Mesenchymal stem cell (in vitro differentiated cells and primary cell): ENCODE results near the gene BLTP1.
"Not testable (repeated sequence)": the region's sequence is repeated elsewhere in the genome, so short reads cannot be mapped to it uniquely, and the experiment has no call there.

ENCODE experiments used
- DNase-seq: peaks from one replicate; pipeline ENCODE4 v3.0.0-alpha.2; 2013
- H2AFZ ChIP-seq: one replicate; pipeline ENCODE4 v1.6.1; 2013; ENCODE audit warnings: low read depth, mild to moderate bottlenecking, control low read depth, inconsistent platforms, low read length, moderate library complexity
- H2AK5ac ChIP-seq: 2 replicates; pipeline ENCODE4 v1.6.1; 2013; ENCODE audit warnings: low read length, moderate library complexity, mild to moderate bottlenecking, inconsistent platforms; ENCODE audit not compliant: severe bottlenecking
- H2BK120ac ChIP-seq: one replicate; pipeline ENCODE4 v1.6.1; 2013; ENCODE audit warnings: low read depth, mild to moderate bottlenecking, inconsistent platforms, low read length, moderate library complexity
- H2BK12ac ChIP-seq, 2 experiments: one replicate each; pipeline ENCODE4 v1.6.1; 2013; ENCODE audit warnings: inconsistent platforms in 2 of 2, low read length in 2 of 2, mild to moderate bottlenecking in 2 of 2, moderate library complexity in 2 of 2, control low read depth in 1 of 2
- H2BK15ac ChIP-seq: one replicate; pipeline ENCODE4 v1.6.1; 2013; ENCODE audit warnings: mild to moderate bottlenecking, low read depth, inconsistent platforms; ENCODE audit not compliant: poor library complexity, severe bottlenecking
- H2BK5ac ChIP-seq: 2 replicates; pipeline ENCODE4 v1.6.1; 2013; ENCODE audit warnings: low read depth, mild to moderate bottlenecking, low read length, control low read depth, inconsistent platforms; ENCODE audit not compliant: poor library complexity, severe bottlenecking
- H3K14ac ChIP-seq, 2 experiments: one replicate each; pipeline ENCODE4 v1.6.1; 2013; ENCODE audit warnings: inconsistent platforms in 2 of 2, low read length in 2 of 2, control low read depth in 1 of 2, mild to moderate bottlenecking in 1 of 2, moderate library complexity in 1 of 2
- H3K18ac ChIP-seq, 2 experiments: one replicate each; pipeline ENCODE4 v1.6.1; 2013; ENCODE audit warnings: inconsistent platforms in 2 of 2, low read length in 2 of 2, control low read depth in 1 of 2, low read depth in 1 of 2, mild to moderate bottlenecking in 1 of 2
- H3K23ac ChIP-seq, 2 experiments: one replicate each; pipeline ENCODE4 v1.6.1; 2013; ENCODE audit warnings: inconsistent platforms in 2 of 2, low read length in 2 of 2, mild to moderate bottlenecking in 2 of 2, moderate library complexity in 2 of 2, control low read depth in 1 of 2
- H3K27ac ChIP-seq: 2 replicates; pipeline ENCODE4 v1.5.1; 2013; ENCODE audit warnings: mild to moderate bottlenecking, moderate library complexity, low read length, control low read depth, inconsistent platforms; ENCODE audit not compliant: poor library complexity, severe bottlenecking
- H3K27me3 ChIP-seq, 2 experiments: 2 replicates each; pipeline versions ENCODE4 v1.6.1 to v1.7.0; 2013; ENCODE audit warnings: low read length in 2 of 2, mild to moderate bottlenecking in 2 of 2, moderate library complexity in 2 of 2, control low read depth in 1 of 2, inconsistent platforms in 1 of 2; ENCODE audit not compliant: control insufficient read depth in 1 of 2, insufficient read depth in 1 of 2
- H3K36me3 ChIP-seq, 2 experiments: 2 replicates each; pipeline versions ENCODE4 v1.6.1 to v1.7.0; 2013; ENCODE audit warnings: low read length in 2 of 2, control low read depth in 1 of 2, inconsistent platforms in 1 of 2, low read depth in 1 of 2, mild to moderate bottlenecking in 1 of 2; ENCODE audit not compliant: insufficient read depth in 2 of 2, control insufficient read depth in 1 of 2
- H3K4ac ChIP-seq, 2 experiments: one replicate each; pipeline ENCODE4 v1.6.1; 2013; ENCODE audit warnings: inconsistent platforms in 2 of 2, low read length in 2 of 2, mild to moderate bottlenecking in 2 of 2, moderate library complexity in 2 of 2, control low read depth in 1 of 2, low read depth in 1 of 2
- H3K4me1 ChIP-seq: 2 replicates; pipeline ENCODE4 v1.6.1; 2013; ENCODE audit warnings: low read depth, low read length, control low read depth; ENCODE audit not compliant: control insufficient read depth, insufficient read depth
- H3K4me2 ChIP-seq: 2 replicates; pipeline ENCODE4 v1.6.1; 2013; ENCODE audit warnings: low read length, mild to moderate bottlenecking, inconsistent platforms; ENCODE audit not compliant: poor library complexity, severe bottlenecking
- H3K4me3 ChIP-seq, 2 experiments: 2 replicates each; pipeline versions ENCODE4 v1.5.1 to v1.7.0; 2013; ENCODE audit warnings: low read length in 2 of 2, mild to moderate bottlenecking in 2 of 2, control low read depth in 1 of 2, low read depth in 1 of 2; ENCODE audit not compliant: insufficient read depth in 1 of 2
- H3K79me1 ChIP-seq: replicated peaks from 2 replicates; pipeline ENCODE4 v1.6.1; 2013; ENCODE audit warnings: mild to moderate bottlenecking, control low read depth, low read length, inconsistent platforms; ENCODE audit not compliant: poor library complexity, severe bottlenecking
- H3K9ac ChIP-seq: 2 replicates; pipeline ENCODE4 v1.7.0; 2013; ENCODE audit warnings: mild to moderate bottlenecking, low read length, moderate library complexity
- H3K9me3 ChIP-seq: 2 replicates; pipeline ENCODE4 v1.7.0; 2013; ENCODE audit warnings: mild to moderate bottlenecking, low read length; ENCODE audit not compliant: control insufficient read depth
- H4K8ac ChIP-seq: one replicate; pipeline ENCODE4 v1.6.1; 2013; ENCODE audit warnings: inconsistent platforms, mild to moderate bottlenecking, low read length, moderate library complexity
- H4K91ac ChIP-seq: one replicate; pipeline ENCODE4 v1.6.1; 2013; ENCODE audit warnings: mild to moderate bottlenecking, low read length, inconsistent platforms
- WGBS: methylation state at CpG from one replicate; pipeline ENCODE4 v1.1.7; 2013; ENCODE audit warnings: mixed read lengths; 5-methylcytosine and 5-hydroxymethylcytosine counted together

The BLTP1 gene

DNA sequence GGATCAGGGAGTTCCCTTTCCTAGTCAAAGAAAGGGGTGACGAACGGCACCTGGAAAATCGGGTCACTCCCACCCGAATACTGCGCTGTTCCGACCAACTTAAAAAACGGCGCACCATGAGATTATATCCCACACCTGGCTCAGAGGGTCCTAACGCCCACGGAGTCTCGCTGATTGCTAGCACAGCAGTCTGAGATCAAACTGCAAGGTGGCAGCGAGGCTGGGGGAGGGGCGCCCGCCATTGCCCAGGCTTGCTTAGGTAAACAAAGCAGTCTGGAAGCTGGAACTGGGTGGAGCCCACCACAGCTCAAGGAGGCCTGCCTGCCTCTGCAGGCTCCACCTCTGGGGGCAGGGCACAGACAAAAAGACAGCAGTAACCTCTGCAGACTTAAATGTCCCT lies 41.8 kb upstream of the BLTP1 start:
- not testable (repeated sequence) for H2AK5ac ChIP-seq, H3K4ac ChIP-seq, H3K27ac ChIP-seq, H2BK5ac ChIP-seq, H4K8ac ChIP-seq, H2AFZ ChIP-seq, H3K79me1 ChIP-seq, H2BK12ac ChIP-seq, H3K14ac ChIP-seq, H3K4me3 ChIP-seq, H3K23ac ChIP-seq, H3K9ac ChIP-seq, H3K9me3 ChIP-seq, H4K91ac ChIP-seq, H3K27me3 ChIP-seq, H2BK120ac ChIP-seq, H3K18ac ChIP-seq, H2BK15ac ChIP-seq, H3K4me1 ChIP-seq, DNase-seq, H3K36me3 ChIP-seq, H3K4me2 ChIP-seq
- WGBS: 90% methylated on average over 14 of the region's 14 CpGs

GRCh38 chr4:122117743-122118142 lies 34.4 kb upstream of the BLTP1 start:
- Histone ChIP-seq H3K4me1 (no peaks in the 10 kb centered on the region), H3K79me1 (no peaks in the 10 kb centered on the region), H2BK15ac (no peak overlapping the region), H3K14ac (no peak overlapping the region), H4K8ac (no peak overlapping the region), H2BK5ac (no peak overlapping the region), H2BK120ac (no peak overlapping the region), H3K4me3 (no peak overlapping the region), H3K23ac (no peak overlapping the region), H3K9me3 (peaks cover 24% of the 10 kb centered on the region), H3K27me3 (no peaks in the 10 kb centered on the region), H3K4me2 (no peak overlapping the region), H3K36me3 (no peaks in the 10 kb centered on the region), H3K4ac (no peak overlapping the region), H2BK12ac (no peak overlapping the region), H4K91ac (no peak overlapping the region), H3K18ac (no peak overlapping the region), H3K27ac (no peak overlapping the region), H2AK5ac (no peak overlapping the region), H2AFZ (no peak overlapping the region), H3K9ac (no peak overlapping the region)
- DNase-seq: peak; percentile 44
- 89% methylated on average over 1 of the region's 1 CpG for WGBS

GRCh38 chr4:122118243-122118642 lies 33.9 kb upstream of the BLTP1 start:
- no peak overlapping the region for H2BK5ac ChIP-seq
- no peak for DNase-seq
- H3K23ac ChIP-seq: no peak overlapping the region
- H3K36me3 ChIP-seq: no peaks in the 10 kb centered on the region
- H3K14ac ChIP-seq: no peak overlapping the region
- H3K27ac ChIP-seq: no peak overlapping the region
- 48% methylated on average over 1 of the region's 1 CpG for WGBS
- H2AFZ ChIP-seq: no peak overlapping the region
- no peak overlapping the region for H4K8ac ChIP-seq
- H4K91ac ChIP-seq: no peak overlapping the region
- no peaks in the 10 kb centered on the region for H3K79me1 ChIP-seq
- H3K9me3 ChIP-seq: peaks cover 24% of the 10 kb centered on the region
- no peak overlapping the region for H2AK5ac ChIP-seq
- H3K4ac ChIP-seq: no peak overlapping the region
- H3K4me3 ChIP-seq: no peak overlapping the region
- no peaks in the 10 kb centered on the region for H3K27me3 ChIP-seq
- no peak overlapping the region for H2BK15ac ChIP-seq
- H2BK120ac ChIP-seq: no peak overlapping the region
- H3K4me2 ChIP-seq: no peak overlapping the region
- no peaks in the 10 kb centered on the region for H3K4me1 ChIP-seq
- no peak overlapping the region for H3K18ac ChIP-seq
- H2BK12ac ChIP-seq: no peak overlapping the region
- H3K9ac ChIP-seq: no peak overlapping the region

GRCh38 chr4:122119739-122120138 lies 32.4 kb upstream of the BLTP1 start:
- H3K23ac ChIP-seq: no peak overlapping the region
- H2BK15ac ChIP-seq: no peak overlapping the region
- DNase-seq: no peak
- no peak overlapping the region for H3K4me3 ChIP-seq
- no peak overlapping the region for H3K27ac ChIP-seq
- no peak overlapping the region for H2AK5ac ChIP-seq
- no peak overlapping the region for H2BK12ac ChIP-seq
- H4K91ac ChIP-seq: no peak overlapping the region
- no peak overlapping the region for H4K8ac ChIP-seq
- no peaks in the 10 kb centered on the region for H3K27me3 ChIP-seq
- H3K14ac ChIP-seq: no peak overlapping the region
- H3K9ac ChIP-seq: no peak overlapping the region
- H2AFZ ChIP-seq: no peak overlapping the region
- 97% methylated on average over 1 of the region's 1 CpG for WGBS
- no peaks in the 10 kb centered on the region for H3K4me1 ChIP-seq
- H3K36me3 ChIP-seq: no peaks in the 10 kb centered on the region
- no peaks in the 10 kb centered on the region for H3K79me1 ChIP-seq
- H2BK120ac ChIP-seq: no peak overlapping the region
- no peak overlapping the region for H3K4ac ChIP-seq
- H2BK5ac ChIP-seq: no peak overlapping the region
- H3K9me3 ChIP-seq: peaks cover 31% of the 10 kb centered on the region
- H3K4me2 ChIP-seq: no peak overlapping the region
- H3K18ac ChIP-seq: no peak overlapping the region
